PFSK-1 (cell line): ENCODE measurements around the gene ZDHHC16. TPM values are rescaled to one million over a fixed set of nuclear protein-coding genes. Genes with fewer than 3 reads are reported as not detected.

Source experiments
- FOXP2 ChIP-seq: optimal IDR thresholded peaks from 2 replicates; pipeline ENCODE3; 2011; ENCODE audit warnings: borderline replicate concordance, control low read depth, inconsistent platforms; ENCODE audit not compliant: insufficient read depth; ENCODE audit errors: extremely low read length, extremely low read depth
- POLR2AphosphoS5 ChIP-seq: IDR thresholded peaks from 2 replicates; pipeline ENCODE4 v1.6.1; 2012; ENCODE audit warnings: low read depth, mild to moderate bottlenecking, control low read depth, low read length, moderate library complexity
- REST ChIP-seq, 2 experiments: IDR thresholded peaks; 2 replicates each; pipeline versions ENCODE4 v1.6.1 to v1.8.0; 2011 to 2012; ENCODE audit warnings: low read depth in 2 of 2, low read length in 2 of 2, control low read depth in 1 of 2, inconsistent platforms in 1 of 2, mild to moderate bottlenecking in 1 of 2, moderate library complexity in 1 of 2; ENCODE audit not compliant: insufficient read depth in 1 of 2
- SIN3A ChIP-seq: IDR thresholded peaks from 2 replicates; pipeline ENCODE4 v1.6.1; 2012; ENCODE audit warnings: mild to moderate bottlenecking, low read length, moderate library complexity, borderline replicate concordance; ENCODE audit not compliant: insufficient read depth
- TAF1 ChIP-seq: IDR thresholded peaks from 2 replicates; pipeline ENCODE4 v1.6.1; 2012; ENCODE audit warnings: low read length, control low read depth, borderline replicate concordance; ENCODE audit not compliant: insufficient read depth
- polyA plus RNA-seq: library from polyadenylated mRNA; unstranded; fragments of >200 nt; gene quantifications from one replicate; pipeline ENCODE4 v1.2.1, GENCODE V29; 2012; ENCODE audit warnings: low read depth, missing spikeins; ENCODE audit not compliant: insufficient read length

Gene ZDHHC16
- 35.3 TPM for polyA plus RNA-seq

- TF ChIP-seq REST (IDR thresholded peaks at IDR 0.05; ENCODE audit: insufficient read depth in 1 of 2, low read depth in 2 of 2, low read length in 2 of 2) (no peak; a peak in 1 of 4 replicates), SIN3A (0 out of 2 replicates have a peak, but pooled peaks have one; percentile 50), FOXP2 (peak; percentile 52), POLR2AphosphoS5 (peak; percentile 88), TAF1 (peak; percentile 47; the same call in 1 of the 2 replicates)
Measured at GRCh38 chr10:97445722-97446639, at the start of gene ZDHHC16, which contains the start of gene EXOSC1. Gene ZDHHC16, plus strand, starts transcription at chr10:97446175. Its CDS starts 5,501 bp downstream, at chr10:97451676. Gene EXOSC1, minus strand, starts transcription at chr10:97446006. Its CDS starts 21 bp downstream, at chr10:97445985.

GRCh38 chr10:97399843-97400545 is 46.0 kb upstream of the ZDHHC16 start:
- no peak for TF ChIP-seq SIN3A
- TF ChIP-seq POLR2AphosphoS5 = no peak
- TF ChIP-seq TAF1 = no peak
- TF ChIP-seq REST (IDR thresholded peaks at IDR 0.05; ENCODE audit: insufficient read depth in 1 of 2, low read depth in 2 of 2, low read length in 2 of 2) = no peak
- TF ChIP-seq FOXP2 = no peak

- TF ChIP-seq SIN3A (peak; percentile 100), POLR2AphosphoS5 (peak; percentile 57; the same call in 1 of the 2 replicates), FOXP2 (no peak), TAF1 (0 out of 2 replicates have a peak, but pooled peaks have one; percentile 46), REST (IDR thresholded peaks at IDR 0.05; ENCODE audit: insufficient read depth in 1 of 2, low read depth in 2 of 2, low read length in 2 of 2) (no peak)
Measured at GRCh38 chr10:97400665-97401454, 45.1 kb upstream of the ZDHHC16 start, which contains the start of gene RRP12. Gene RRP12, minus strand, starts transcription at chr10:97401340. Its CDS starts 109 bp downstream, at chr10:97401231.

GRCh38 chr10:97401455-97401919 is 44.5 kb upstream of the ZDHHC16 start:
- TF ChIP-seq FOXP2 (no peak), POLR2AphosphoS5 (no peak)

GRCh38 chr10:97404044-97404443 is 41.9 kb upstream of the ZDHHC16 start:
- TF ChIP-seq TAF1 = no peak
- TF ChIP-seq POLR2AphosphoS5 = no peak
- no peak for TF ChIP-seq FOXP2
- TF ChIP-seq REST (IDR thresholded peaks at IDR 0.05; ENCODE audit: insufficient read depth in 1 of 2, low read depth in 2 of 2, low read length in 2 of 2) = no peak
- TF ChIP-seq SIN3A = no peak
